ACC112 (cell line): ENCODE results near the gene FKBP14.
"Not testable (repeated sequence)": the region's sequence is repeated elsewhere in the genome, so short reads cannot be mapped to it uniquely, and the experiment has no call there.

ENCODE experiments used
- H2AFZ ChIP-seq: fragments of 200-600 bp; sonication (generic); one replicate; pipeline ENCODE4 v1.6.0; 2017; ENCODE audit warnings: antibody characterized with exemption, low read length; ENCODE audit not compliant: unreplicated experiment
- H3K27ac ChIP-seq: fragments of 200-600 bp; sonication (generic); 2 replicates; pipeline ENCODE4 v1.5.1; 2014; ENCODE audit warnings: low read depth, mild to moderate bottlenecking, antibody characterized with exemption, low read length, moderate library complexity
- H3K27me3 ChIP-seq: fragments of 200-600 bp; sonication (generic); 2 replicates; pipeline ENCODE4 v1.6.1; 2014; ENCODE audit warnings: mild to moderate bottlenecking, antibody characterized with exemption, low read length, moderate library complexity, mixed read lengths; ENCODE audit not compliant: insufficient read depth
- H3K36me3 ChIP-seq: fragments of 200-600 bp; sonication (generic); 2 replicates; pipeline ENCODE4 v1.6.1; 2016; ENCODE audit warnings: mild to moderate bottlenecking, antibody characterized with exemption, low read length, moderate library complexity, mixed read lengths; ENCODE audit not compliant: insufficient read depth
- H3K4me1 ChIP-seq: fragments of 200-600 bp; sonication (generic); one replicate; pipeline ENCODE4 v1.6.1; 2016; ENCODE audit warnings: low read length, mixed read lengths; ENCODE audit not compliant: insufficient read depth, unreplicated experiment, control insufficient read depth
- H3K4me3 ChIP-seq: fragments of 200-600 bp; sonication (generic); 2 replicates; pipeline ENCODE4 v1.5.1; 2014; ENCODE audit warnings: mild to moderate bottlenecking, low read depth, low read length
- H3K79me2 ChIP-seq: fragments of 200-600 bp; sonication (generic); one replicate; pipeline ENCODE4 v1.6.0; 2016; ENCODE audit warnings: low read length; ENCODE audit not compliant: control insufficient read depth, unreplicated experiment, insufficient read depth

FKBP14 gene

DNA sequence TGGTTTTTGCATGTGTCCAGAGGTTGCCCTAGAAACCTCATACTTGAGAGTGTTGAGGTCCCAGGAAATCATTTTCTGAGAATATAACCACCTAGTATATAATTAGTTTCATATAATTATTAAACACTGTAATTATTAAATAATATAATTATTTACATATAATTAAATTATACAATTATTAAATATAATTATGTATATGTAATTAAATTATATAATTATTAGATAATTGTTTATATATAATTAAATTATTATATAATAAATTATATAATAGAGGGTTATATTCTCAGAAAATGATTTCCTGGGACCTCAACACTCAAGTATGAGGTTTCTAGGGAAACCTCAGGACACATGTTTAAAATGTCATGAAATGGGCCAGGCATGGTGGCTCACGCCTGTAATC, 64.5 kb downstream of the FKBP14 start:
- no peak overlapping the region for H3K27ac ChIP-seq
- H3K4me3 ChIP-seq: no peak overlapping the region
- H3K4me1 ChIP-seq: no peaks in the 10 kb centered on the region
- H3K36me3 ChIP-seq: peaks cover 12% of the 10 kb centered on the region
- no peak overlapping the region for H2AFZ ChIP-seq
- no peaks in the 10 kb centered on the region for H3K27me3 ChIP-seq
- H3K79me2 ChIP-seq: peaks cover 6% of the 10 kb centered on the region

GRCh38 chr7:29961611-29962010, 64.9 kb downstream of the FKBP14 start:
- H2AFZ ChIP-seq, H3K4me1 ChIP-seq, H3K79me2 ChIP-seq, H3K27me3 ChIP-seq, H3K27ac ChIP-seq, H3K4me3 ChIP-seq: not testable (repeated sequence)
- H3K36me3 ChIP-seq: peaks cover 11% of the 10 kb centered on the region
